BJ (cell line): Measurements from ENCODE around the gene ARF3. TPM values are rescaled to one million over a fixed set of nuclear protein-coding genes. Genes with fewer than 3 reads are reported as not detected.

Experiments used
- CTCF ChIA-PET: fragments of 350-600 bp; formaldehyde crosslinking; extraction: SDS; loops from one replicate; lab custom pipeline; 2021; ENCODE audit warnings: antibody characterized with exemption, inconsistent platforms; lab: Yijun Ruan, JAX
- POLR2A ChIA-PET: fragments of 300-600 bp; sonication (Branson Sonifier 250); formaldehyde crosslinking; extraction: SDS; loops from one replicate; lab custom pipeline; 2021; ENCODE audit warnings: antibody characterized with exemption; lab: Charles Lee
- DNase-seq: peaks from one replicate; pipeline ENCODE4 v3.0.0-alpha.2; 2011; ENCODE audit warnings: low read depth
- H3K27me3 ChIP-seq: 2 replicates; pipeline ENCODE4 v1.6.0; 2011; ENCODE audit warnings: low read length; ENCODE audit not compliant: control insufficient read depth, insufficient read depth
- H3K36me3 ChIP-seq: 2 replicates; pipeline ENCODE4 v1.5.1; 2011; ENCODE audit warnings: low read length; ENCODE audit not compliant: control insufficient read depth, insufficient read depth
- H3K4me3 ChIP-seq: 2 replicates; pipeline ENCODE4 v1.5.1; 2011; ENCODE audit warnings: low read depth, mild to moderate bottlenecking, control low read depth, low read length
- CTCF ChIP-seq: IDR thresholded peaks from 2 replicates; pipeline ENCODE4 v1.5.1; 2011; ENCODE audit warnings: low read depth, mild to moderate bottlenecking, control low read depth, inconsistent platforms, low read length, moderate library complexity; ENCODE audit not compliant: insufficient read depth
- polyA plus RNA-seq: library from polyadenylated mRNA; depleted of rRNA; stranded (reverse); fragments of >200 nt; gene quantifications from 2 replicates; pipeline ENCODE4 v1.2.3, GENCODE V29; 2011

Gene ARF3
- polyA plus RNA-seq, 1 experiment = 292 TPM

- no peak for DNase-seq
- ChIA-PET CTCF (interaction anchor here (2.2 to 30.1 kb wide), 4 partner anchors 7 to 133 kb away, joined by 16 to 757 read pairs (median 394); partner anchors contain the start of genes DDN, DDX23, WNT1 and WNT10B), POLR2A (no interaction called here)
- H3K27me3 ChIP-seq = peaks cover 47% of the 10 kb centered on the region
- no peaks in the 10 kb centered on the region for H3K36me3 ChIP-seq
- no peak overlapping the region for H3K4me3 ChIP-seq
- no peak for TF ChIP-seq CTCF
Measured at GRCh38 chr12:48986720-48987291, 29.5 kb upstream of the ARF3 start.

- ChIA-PET CTCF (interaction anchor here (0.9 to 30.1 kb wide), 3 partner anchors 8 to 27 kb away, joined by 3 to 757 read pairs (median 757); partner anchors contain the start of genes DDN, WNT1 and WNT10B), POLR2A (no interaction called here)
- peaks cover 53% of the 10 kb centered on the region for H3K27me3 ChIP-seq
- H3K4me3 ChIP-seq = no peak overlapping the region
- no peak for DNase-seq
- no peaks in the 10 kb centered on the region for H3K36me3 ChIP-seq
- no peak for TF ChIP-seq CTCF
Measured at GRCh38 chr12:48985901-48986300, 28.6 kb upstream of the ARF3 start.

GRCh38 chr12:48985475-48985897 is 28.2 kb upstream of the ARF3 start:
- no peak for TF ChIP-seq CTCF

GRCh38 chr12:48982397-48983080 is 25.3 kb upstream of the ARF3 start:
- POLR2A ChIA-PET = no interaction called here
- no peak for TF ChIP-seq CTCF
- peaks cover 75% of the 10 kb centered on the region for H3K27me3 ChIP-seq
- CTCF ChIA-PET = interaction anchor here (0.9 to 30.1 kb wide), 8 partner anchors 8 to 129 kb away, joined by 3 to 757 read pairs (median 3); partner anchors contain the start of genes DDN, WNT1 and WNT10B
- no peak for DNase-seq
- no peaks in the 10 kb centered on the region for H3K36me3 ChIP-seq
- H3K4me3 ChIP-seq = no peak overlapping the region

More at GRCh38 chr12:48985475-48985897, 28.2 kb upstream of the ARF3 start:
- DNase-seq = no peak
- POLR2A ChIA-PET = interaction anchor here (0.6 kb wide), 1 partner anchor 7 kb away, joined by 7 read pairs; no protein-coding TSS in a partner anchor
- CTCF ChIA-PET = interaction anchor here (0.9 to 30.1 kb wide), 3 partner anchors 8 to 27 kb away, joined by 3 to 757 read pairs (median 757); partner anchors contain the start of genes DDN, WNT1 and WNT10B
- Histone ChIP-seq H3K36me3 (no peaks in the 10 kb centered on the region), H3K27me3 (peaks cover 57% of the 10 kb centered on the region), H3K4me3 (no peak overlapping the region)

- no peak for TF ChIP-seq CTCF
- Histone ChIP-seq H3K27me3 (peaks cover 73% of the 10 kb centered on the region), H3K4me3 (no peak overlapping the region), H3K36me3 (no peaks in the 10 kb centered on the region)
- ChIA-PET POLR2A (no interaction called here), CTCF (interaction anchor here (0.6 to 30.1 kb wide), 5 partner anchors 7 to 116 kb away, joined by 3 to 757 read pairs (median 3); partner anchors contain the start of genes DDN, WNT1 and WNT10B)
- no peak for DNase-seq
Measured at GRCh38 chr12:48981757-48982157, 24.5 kb upstream of the ARF3 start.
